Fibroblast of the aortic adventitia (primary cell): ENCODE measurements around the gene L3MBTL3. TPM values are rescaled to one million over a fixed set of nuclear protein-coding genes. Genes with fewer than 3 reads are reported as not detected.

ENCODE experiments used
- DNase-seq: peaks from one replicate; pipeline ENCODE4 v3.0.0-alpha.2; 2010; ENCODE audit warnings: low read depth
- H3K4me3 ChIP-seq: 2 replicates; pipeline ENCODE4 v1.5.1; 2011; ENCODE audit warnings: low read depth, mild to moderate bottlenecking, control low read depth, low read length, moderate library complexity
- CTCF ChIP-seq: IDR thresholded peaks from 2 replicates; pipeline ENCODE4 v1.5.1; 2011; ENCODE audit warnings: mild to moderate bottlenecking, low read length, control low read depth, inconsistent platforms; ENCODE audit not compliant: insufficient read depth
- total RNA-seq: library from RNA; depleted of rRNA; stranded (reverse); fragments of >200 nt; gene quantifications from 2 replicates; pipeline ENCODE4 v1.2.3, GENCODE V29; 2012; ENCODE audit warnings: low replicate concordance

The L3MBTL3 gene
- total RNA-seq, 1 donor: 9.8 TPM

- H3K4me3 ChIP-seq: no peak overlapping the region
- no peak for TF ChIP-seq CTCF
- DNase-seq: no peak
Observed at GRCh38 chr6:130150906-130151305, 132.5 kb downstream of the L3MBTL3 start.

GRCh38 chr6:130152908-130153510, 134.6 kb downstream of the L3MBTL3 start:
- DNase-seq: no peak
- TF ChIP-seq CTCF: no peak
- no peak overlapping the region for H3K4me3 ChIP-seq

GRCh38 chr6:130156908-130157307, 138.5 kb downstream of the L3MBTL3 start:
- H3K4me3 ChIP-seq: no peak overlapping the region
- TF ChIP-seq CTCF: no peak
- DNase-seq: no peak

GRCh38 chr6:130158056-130158455, 139.7 kb downstream of the L3MBTL3 start:
- peak; percentile 37 for DNase-seq
- no peak overlapping the region for H3K4me3 ChIP-seq
- no peak for TF ChIP-seq CTCF

GRCh38 chr6:130158548-130158947, 140.2 kb downstream of the L3MBTL3 start:
- no peak overlapping the region for H3K4me3 ChIP-seq
- no peak for DNase-seq
- TF ChIP-seq CTCF: no peak

- TF ChIP-seq CTCF: no peak
- DNase-seq: peak; percentile 34
- no peak overlapping the region for H3K4me3 ChIP-seq
Observed at GRCh38 chr6:130159956-130160355, 141.6 kb downstream of the L3MBTL3 start.
